ENCODE measurements around the gene DCAKD.
A peak's percentile ranks its signal among the peaks of the same experiment; 100 is the strongest.

Gene DCAKD, protein sequence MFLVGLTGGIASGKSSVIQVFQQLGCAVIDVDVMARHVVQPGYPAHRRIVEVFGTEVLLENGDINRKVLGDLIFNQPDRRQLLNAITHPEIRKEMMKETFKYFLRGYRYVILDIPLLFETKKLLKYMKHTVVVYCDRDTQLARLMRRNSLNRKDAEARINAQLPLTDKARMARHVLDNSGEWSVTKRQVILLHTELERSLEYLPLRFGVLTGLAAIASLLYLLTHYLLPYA

DNA sequence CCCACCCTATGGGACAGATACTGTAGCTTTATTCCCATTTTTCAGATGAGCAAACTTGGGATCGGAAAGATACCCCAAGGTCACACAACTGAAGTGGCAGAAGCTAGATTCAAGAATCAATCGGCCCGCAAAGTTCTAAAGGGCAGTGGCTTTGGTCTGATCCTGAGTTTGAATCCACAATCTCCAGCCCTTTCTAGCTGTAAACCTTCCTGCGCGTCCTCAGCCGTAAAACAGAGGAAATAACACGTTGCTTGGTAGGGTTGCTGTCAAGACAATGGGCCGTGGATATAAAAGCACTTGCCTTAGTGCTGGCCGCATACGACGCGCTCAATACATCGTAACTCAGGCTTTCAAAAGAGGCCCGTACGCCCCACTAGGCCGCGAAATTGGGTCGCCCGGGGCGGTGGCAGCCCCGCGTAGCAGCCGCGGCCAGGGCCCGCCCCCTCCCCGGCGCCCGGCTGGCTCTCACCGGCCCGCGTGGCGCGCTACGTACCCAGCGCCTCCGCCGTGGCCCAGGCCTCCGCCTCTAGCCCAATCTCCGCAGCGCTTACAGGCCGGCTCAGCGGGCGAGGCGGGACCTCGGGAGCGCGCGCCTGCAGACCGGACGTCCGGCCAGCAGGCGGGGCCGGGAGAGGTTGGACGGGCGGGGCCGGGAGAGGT is at the start of gene DCAKD:
DCAKD (minus strand) TSS at position 573 of the 660 bp plus-strand sequence. CDS start 16,747 bp downstream, outside the sequence.
- DNase-seq = peak; percentile 87

DNA sequence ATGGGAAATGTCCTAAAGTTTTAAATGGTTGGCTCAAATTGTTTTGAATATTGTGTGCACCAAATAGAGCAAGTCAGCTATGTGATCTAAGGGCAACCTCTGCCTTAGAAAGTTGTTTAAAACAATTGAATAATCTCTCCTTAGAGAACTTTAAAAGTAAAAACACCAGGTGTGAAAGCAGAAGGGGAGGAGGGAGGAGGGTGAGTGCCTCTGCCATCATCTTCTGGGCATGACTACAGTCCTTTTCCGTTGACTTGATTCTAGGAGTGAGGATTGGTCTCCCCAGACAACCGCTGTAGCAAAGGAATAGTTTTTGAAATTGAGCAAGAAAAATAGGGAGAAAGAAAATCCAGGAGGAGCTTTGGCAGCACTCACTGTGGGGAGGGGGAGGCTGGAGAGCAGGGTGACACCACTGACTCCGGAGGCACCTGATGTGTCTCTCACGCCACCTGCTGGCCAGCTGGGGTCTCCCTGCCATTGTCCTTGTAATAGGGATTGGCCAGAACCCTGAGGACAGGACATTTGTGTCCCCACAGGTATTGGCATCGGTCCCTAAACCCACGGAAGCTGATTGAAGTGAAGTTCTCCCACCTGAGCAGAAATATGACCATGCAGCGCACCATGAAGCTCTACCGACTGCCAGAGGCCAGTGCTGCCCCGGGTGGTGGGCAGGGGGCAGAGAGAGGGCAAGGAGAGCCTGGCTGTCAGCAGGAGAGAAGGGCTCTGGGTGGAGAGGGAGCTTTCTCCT is 47.6 kb upstream of the DCAKD start:
- peak; percentile 78 for DNase-seq

DNA sequence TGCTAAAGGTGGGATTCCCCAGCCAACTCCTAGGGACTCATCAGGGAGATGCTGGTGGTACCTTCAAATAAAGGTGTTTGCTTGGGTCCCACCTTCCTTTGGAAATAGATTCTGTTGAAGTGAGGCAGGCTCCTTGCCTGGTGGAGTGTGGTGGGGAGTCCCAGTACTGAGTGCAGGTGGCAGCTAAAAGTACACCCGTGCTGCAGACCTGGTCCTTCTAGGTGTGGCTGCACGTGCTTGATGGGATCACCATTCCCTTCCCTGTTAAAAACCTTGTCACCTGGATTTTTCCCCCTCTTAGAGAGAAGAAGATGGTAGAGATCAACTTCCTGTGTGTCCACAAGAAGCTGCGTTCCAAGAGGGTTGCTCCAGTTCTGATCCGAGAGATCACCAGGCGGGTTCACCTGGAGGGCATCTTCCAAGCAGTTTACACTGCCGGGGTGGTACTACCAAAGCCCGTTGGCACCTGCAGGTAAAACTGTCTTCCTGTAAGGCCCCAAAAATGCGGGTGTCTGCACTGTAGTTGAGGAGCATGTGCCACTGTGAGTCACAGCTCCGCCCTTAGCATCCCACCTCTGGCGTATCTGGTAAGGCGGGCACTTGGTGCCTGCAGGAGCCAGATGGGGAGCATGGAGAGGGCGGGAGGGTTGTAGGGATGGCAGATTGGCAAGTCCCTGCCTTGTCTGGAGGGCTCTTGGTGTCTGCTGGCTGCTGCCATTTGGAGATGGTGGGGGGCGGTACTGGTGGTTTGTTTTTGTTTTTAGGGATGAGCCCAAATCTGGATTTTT is 46.8 kb upstream of the DCAKD start:
- DNase-seq = no peak

DNA sequence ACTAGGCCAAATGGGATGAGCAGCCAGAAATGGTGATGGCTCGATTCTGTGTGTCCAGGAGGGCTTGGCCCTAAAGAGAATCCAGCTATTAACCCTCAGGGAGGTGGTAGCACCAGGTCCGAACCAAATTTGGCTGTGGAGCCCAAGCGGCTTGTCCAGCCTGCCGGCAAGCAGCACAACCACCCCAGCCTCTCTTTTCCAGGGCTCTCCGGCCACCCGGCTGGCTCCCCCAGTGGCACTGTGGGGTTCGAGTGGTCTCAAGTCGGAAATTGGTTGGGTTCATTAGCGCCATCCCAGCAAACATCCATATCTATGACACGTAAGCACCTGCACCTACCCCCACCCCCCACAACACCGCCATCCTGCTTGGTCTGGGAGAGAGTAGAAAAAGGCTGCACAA is 45.5 kb upstream of the DCAKD start:
- DNase-seq = no peak

DNA sequence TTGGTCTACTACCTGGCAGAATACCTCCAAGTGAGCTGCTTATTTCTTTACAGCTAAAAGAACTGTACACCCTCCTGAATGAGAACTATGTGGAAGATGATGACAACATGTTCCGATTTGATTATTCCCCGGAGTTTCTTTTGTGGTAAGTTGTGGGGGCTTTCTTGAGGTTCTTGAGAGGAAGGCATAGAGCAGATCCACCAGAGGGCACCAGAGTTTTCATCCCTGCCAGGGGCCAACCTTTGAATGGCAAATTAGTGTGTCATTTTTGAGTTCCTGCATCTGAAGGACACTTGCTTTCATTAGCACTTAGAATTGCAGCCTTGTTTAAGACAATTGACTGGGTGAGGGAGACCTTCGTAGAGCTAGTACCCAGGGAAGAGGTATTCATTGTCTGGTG is 44.7 kb upstream of the DCAKD start:
- DNase-seq = no peak

DNA sequence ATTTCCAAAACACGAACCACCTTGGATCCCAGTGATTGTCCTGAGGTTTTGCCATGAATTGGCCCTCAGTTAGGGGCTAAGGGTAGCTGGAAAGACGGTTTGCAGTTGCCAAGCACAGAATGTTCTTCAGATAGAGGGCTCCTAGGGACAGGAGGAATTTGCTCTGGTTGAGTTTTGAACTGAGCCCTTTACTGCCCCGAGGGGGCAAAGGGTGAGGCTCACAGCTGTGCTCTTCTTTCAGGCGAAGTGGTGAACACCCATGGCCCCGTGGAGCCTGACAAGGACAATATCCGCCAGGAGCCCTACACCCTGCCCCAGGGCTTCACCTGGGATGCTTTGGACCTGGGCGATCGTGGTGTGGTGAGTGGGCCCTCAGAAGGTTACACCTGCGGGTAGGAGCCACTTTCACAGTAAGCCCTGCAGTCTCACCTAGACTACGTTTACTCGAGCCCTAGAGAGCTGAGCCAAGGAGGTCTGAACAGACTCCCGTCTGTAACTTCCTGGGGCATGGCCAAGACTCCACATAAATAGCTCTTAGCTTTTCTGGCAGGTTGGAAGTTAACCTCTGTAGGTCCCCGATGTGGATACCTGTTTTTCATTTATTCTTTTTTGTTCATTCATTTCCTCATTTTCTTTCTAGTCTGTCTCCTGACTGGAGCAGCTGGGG is 42.1 kb upstream of the DCAKD start:
- no peak for DNase-seq

DNA sequence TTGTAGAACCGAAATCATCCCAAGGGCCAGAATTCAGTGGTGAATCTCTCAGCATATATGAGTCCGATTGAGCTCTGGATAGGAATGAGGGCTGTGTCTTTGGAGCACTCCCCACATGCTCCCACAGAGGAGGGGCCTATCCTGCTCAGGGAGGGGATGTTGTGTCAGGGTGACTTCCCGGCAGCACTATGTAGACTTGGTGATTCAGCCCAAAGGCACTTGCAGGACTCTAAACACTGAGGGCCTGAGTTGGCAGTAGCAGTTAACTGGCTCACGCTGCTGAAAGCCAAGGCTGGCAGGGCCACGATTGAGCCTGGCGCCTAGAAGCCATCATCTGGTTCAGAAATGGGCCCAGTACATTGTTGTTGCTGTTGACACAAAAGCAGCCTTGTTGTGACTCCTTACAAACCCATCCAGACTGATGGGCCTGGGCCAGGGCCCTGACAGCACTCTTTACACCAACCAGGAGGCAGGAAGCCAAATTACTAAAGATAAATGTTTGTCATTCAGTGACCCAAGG is 41.5 kb upstream of the DCAKD start:
- DNase-seq = no peak

DNA sequence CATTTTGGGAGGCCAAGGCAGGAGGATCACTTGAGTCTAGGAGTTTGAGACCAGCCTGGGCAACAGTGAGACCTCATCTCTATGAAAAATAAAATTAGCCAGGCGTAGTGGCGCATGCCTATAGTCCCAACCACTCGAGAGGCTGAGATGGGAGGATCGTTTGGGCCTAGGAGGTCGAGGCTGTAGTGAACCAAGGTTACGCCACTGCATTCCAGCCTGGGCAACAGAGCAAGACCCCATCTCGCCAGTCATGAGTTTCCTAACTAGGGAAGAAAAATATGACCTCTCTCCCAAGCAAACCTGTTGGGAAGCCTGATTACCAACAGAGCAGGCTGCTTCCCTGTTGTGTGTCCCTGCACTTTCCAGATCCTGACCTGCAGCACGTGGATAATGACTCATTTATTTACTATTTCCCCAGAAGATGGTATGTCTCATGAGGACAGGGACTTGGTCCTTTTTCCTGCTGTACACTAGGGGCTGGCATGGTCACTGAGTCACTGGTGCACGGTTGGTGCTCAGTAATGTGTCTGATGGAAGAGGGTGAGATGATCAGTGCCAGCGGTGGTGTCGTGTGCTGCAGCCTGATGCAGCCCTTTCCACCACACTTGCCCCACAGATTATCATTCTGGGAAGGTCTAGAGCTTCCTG is 40.5 kb upstream of the DCAKD start:
- no peak for DNase-seq

DNA sequence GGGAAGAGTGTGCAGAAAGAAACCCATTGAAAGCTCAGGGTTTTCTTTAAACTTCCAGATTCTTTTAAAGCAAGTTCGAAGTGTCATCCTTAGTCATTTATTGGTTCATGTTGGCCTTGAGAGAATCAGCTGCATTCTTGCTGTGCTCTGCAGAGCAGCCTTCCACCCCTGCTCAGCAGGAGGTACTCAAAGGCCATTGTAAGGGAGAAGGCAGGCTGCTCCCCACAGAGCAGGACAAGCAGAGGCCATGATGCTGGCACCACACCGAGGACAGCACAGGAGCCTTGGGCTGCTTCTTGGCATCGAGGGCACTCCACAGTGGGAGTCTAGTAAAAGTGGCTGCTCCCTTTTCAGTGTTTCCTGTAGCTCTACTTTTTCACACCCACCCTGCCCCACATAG is 39.3 kb upstream of the DCAKD start:
- DNase-seq = no peak

DNA sequence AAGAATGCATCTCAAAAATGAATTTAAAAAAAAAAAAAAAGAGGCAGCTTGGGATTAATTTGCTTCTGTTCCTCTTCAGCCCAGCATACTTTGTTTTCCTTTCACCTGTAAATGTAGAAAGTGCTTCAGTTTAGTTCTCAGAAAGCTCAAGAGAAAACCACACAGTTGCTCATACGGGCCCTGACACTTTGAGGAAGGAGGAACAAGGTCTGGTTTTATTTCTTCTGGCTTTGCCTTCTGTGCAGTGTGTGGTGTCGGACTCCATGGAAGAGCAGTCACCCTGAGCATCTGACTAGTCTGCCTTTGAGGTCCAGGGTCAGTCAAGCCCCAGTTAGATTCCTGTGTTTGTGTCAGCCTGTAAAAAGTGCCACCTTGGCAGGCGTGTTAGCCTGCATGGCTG is 37.3 kb upstream of the DCAKD start:
- DNase-seq = no peak

DNA sequence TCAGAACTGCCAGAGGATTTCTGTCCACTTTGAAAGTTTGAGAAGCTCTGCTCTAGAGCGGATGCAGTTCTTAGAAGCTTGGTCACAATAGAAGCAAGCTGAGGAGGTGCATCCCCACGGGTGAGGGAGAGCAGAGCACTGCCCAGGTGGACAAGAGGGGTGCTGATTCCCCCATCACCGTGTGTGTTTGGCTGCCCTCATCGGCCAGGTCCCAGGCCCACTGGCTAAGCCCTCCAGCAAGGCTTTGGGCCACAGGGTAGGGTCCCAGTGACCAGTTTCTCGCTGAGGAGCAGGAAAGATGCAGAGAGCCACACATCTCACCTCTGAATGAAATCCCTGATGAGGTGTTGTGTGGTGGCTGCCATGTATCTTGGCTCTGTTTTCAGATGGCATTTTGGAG is 36.5 kb upstream of the DCAKD start:
- DNase-seq = no peak

DNA sequence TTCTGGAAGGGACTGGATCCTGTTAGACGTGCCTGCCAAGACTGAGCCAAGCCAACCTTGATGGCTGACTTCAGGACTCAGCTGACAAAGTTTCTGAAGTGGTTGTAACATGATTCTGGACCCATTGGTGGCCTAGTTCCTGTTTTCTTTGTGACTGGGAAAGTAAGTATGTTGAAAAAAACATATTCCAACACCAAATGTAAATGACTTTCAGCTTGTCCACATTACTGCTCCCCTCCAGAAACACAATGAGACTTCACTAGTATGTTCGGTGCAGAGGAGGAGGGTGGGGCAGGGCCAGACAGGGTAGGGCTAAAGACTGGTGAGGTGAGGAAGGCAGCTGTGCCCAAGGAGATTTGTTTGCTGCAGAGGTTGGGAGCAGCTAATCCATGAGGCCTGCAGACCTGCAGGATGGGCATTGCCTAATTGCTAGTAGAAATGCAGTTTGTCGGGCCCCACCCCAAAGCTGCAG is 36.1 kb upstream of the DCAKD start:
- DNase-seq = no peak

DNA sequence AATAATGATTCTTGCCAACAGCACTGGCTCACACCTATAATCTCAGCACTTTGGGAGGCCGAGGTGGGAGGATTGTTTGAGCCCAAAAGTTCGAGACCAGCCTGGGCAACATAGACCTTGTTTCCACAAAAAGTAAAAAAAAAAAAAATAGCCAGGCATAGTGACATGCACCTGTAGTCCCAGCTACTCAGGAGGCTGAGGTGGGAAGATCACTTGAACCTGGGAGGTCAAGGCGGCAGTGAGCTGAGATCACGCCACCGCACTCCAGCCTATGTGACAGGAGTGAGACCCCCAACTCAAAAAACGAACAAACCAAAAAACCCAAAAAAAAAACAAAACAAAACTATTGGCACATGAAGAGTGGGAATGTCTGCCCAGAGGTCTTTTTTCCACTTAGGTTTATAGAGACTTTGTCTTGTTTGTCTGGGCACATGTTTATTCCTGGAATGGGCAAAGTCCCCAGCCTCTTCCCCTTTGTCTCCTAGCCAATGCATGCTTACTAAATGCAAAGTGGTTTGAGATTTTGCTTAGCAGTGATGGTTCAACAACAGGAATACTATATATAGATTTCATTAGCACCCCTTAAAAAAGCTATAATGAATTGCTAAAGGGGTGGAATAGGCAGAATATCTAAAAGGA is 35.6 kb upstream of the DCAKD start:
- no peak for DNase-seq

DNA sequence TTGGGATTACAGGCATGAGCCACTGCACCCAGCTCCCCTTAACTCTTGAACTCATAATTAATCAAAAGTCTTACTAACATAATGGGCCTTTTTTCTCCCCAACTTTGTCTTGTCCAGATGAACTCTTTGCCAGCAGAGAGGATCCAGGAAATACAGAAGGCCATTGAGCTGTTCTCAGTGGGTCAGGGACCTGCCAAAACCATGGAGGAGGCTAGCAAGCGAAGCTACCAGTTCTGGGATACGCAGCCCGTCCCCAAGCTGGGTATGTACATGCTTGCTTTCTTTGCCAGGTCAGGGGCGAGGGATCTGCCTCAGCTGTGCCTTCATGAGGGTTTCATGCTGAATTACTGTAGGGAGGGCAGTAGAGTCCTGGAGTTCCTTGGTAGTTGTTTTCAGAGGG is 35.0 kb upstream of the DCAKD start:
- no peak for DNase-seq

DNA sequence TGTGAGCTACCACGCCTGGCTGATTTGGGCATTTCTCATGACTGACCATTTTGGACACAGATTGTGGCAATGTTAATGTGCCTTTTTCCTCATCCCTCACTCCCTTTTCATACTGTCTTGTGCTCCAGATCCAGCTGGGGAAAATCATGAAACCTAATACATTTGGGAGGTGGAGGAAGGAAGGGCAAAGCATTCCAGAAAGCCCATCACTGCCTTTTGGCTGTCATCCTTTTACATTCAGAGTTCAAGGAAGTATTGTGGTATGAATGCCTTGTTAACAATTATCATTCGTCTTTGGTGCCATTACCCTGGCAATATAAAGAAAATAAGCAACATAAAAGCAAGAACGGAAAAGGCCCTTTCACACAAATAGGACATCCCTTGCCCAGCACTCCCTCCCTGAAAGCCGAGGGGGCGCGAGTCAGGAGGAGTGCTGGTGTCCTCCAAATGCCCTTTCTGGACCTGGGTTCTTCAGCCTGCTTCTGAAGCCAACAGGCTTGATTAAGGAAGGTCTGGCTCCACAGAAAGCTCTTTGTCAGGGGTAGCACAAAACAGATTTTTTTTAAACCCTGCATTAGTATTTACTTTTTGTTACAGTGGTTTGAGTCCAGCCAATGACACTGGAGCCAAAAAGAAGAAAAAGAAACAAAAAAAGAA is 29.7 kb upstream of the DCAKD start:
- no peak for DNase-seq

DNA sequence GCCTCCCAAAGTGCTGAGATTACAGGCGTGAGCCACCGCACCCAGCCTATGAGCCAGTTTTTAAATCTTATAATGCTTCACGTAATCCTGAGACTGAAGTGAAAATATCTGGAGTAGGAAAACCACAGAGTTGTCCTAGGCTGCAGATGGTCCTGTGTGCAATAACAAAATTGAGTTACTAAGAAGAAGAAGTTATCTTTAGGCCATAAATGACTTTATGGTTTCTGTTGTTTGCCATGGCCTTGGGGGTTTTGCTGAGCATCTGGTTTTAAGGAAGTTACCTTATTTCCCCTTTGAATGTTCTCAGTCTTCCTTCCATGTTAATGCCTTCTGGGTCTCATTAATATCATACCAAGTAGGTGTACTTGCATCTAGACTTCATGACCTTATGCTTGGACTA is 26.2 kb upstream of the DCAKD start:
- DNase-seq = no peak

DNA sequence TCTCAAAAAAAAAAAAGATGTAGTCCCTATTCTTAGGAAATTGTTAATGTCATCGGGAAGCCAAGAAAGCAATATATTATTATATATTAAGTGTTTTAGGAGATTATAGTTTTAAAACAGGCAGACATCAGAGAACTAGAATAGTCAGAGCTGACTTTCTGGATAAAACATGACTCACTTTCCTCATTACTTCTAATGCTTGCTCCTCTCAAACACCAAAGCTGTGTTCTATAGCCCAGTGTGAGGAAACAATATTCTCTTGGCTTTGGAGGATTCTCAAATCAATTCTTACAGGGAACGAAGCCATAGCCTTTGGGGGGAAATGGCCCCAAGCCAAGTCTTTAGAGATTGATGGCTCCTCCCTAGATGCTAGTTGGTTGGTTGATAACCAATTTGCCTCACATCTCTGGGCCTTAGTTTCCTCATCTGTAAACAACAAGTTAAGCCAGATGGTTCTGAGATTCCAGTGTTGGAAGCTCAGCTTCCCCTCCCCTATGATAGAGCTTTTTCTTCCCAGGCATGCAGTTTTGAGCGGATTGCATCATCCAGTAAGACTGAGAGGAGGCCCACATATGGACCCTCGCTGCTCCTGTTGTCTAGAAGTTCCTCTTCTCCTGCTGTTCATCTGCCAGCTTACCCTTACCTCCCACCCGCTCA is 22.1 kb upstream of the DCAKD start:
- DNase-seq = no peak

DNA sequence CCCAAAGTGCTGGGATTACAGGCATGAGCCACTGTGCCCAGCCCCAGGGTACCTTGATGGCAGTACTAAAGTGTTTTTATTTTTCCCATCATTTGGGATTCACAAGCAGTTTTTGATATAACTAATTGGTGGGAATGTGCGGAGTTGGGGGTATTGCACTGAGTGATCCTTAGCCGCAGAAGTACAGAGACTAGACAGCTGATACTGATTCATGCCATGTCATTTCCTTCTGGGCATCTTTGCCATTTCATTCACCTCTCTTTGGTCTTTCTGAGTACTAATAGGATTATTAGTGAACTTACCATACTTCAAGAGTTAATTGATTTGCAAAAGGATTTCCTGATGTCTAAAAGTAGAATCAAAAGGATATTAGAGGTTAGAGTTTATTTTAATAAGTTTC is 19.4 kb upstream of the DCAKD start:
- no peak for DNase-seq

DNA sequence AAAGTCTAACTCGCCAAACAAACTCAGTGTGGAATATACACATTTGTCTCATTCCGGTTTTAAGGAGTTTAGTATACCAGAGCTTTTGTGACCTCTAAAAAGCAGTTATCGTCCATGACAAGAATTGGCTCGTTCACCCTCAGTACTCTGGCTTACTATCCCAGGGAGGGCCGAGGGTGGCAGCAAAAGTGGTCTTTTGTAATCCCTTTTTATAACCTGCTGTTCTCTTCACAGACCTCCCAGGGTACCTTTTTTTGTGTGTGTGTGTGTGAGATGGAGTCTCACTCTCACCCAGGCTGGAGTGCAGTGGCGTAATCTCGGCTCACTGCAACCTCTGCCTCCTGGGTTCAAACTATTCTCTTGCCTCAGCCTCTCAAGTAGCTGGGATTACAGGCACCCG is 18.6 kb upstream of the DCAKD start:
- DNase-seq = no peak

DNA sequence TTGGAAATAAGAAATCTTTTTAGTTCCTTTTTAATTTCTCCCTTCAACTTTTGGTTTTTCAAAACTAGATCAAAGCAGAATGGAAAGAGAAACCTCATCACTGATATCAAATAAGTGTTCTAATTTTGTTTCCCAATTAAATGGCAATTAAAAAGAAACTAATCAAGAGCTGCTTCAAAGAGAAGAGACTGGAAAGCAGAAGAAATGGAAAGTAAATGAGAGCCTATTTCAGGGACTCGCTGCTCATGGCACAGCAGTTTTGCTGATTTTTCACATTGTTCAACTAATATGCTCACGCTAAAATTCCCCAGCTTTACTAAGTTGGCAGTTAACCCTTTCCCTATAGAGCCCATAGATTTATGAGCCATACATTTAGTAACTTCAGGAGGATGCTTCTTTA is 16.2 kb upstream of the DCAKD start:
- DNase-seq = no peak

All from activated CD4-positive, alpha-beta T cell treated with anti-CD3 and anti-CD28 coated beads, Interleukin-2, amount 50 U/mL, for 1 hour (primary cell).